MCF 10A (cell line): ENCODE measurements around the gene SLC1A7. TPM values are rescaled to one million over a fixed set of nuclear protein-coding genes. Genes with fewer than 3 reads are reported as not detected.

ENCODE experiments used
- BruUV-seq: library from RNA; stranded (reverse); fragments of 400-500 nt; replicated peaks from 2 replicates; lab custom pipeline; 2021; lab: Mats Ljungman, UMichigan
- CTCF ChIA-PET: fragments of 300-600 bp; sonication (Branson Sonifier 250); formaldehyde crosslinking; extraction: SDS; loops from one replicate; lab custom pipeline; 2021; ENCODE audit warnings: antibody characterized with exemption, inconsistent platforms; lab: Yijun Ruan, JAX
- POLR2A ChIA-PET: fragments of 300-600, 350-650 bp; sonication (Branson Sonifier 250); formaldehyde crosslinking; extraction: SDS; loops from one replicate; lab custom pipeline; 2020; ENCODE audit warnings: antibody characterized with exemption, inconsistent platforms; lab: Yijun Ruan, JAX
- DNase-seq: peaks from one replicate; pipeline ENCODE4 v3.0.0-alpha.2; 2018; ENCODE audit not compliant: unreplicated experiment
- H3K27ac Mint-ChIP-seq: one replicate; pipeline ENCODE4 v1.8.0; 2022; ENCODE audit warnings: mild to moderate bottlenecking, low read depth, mixed read lengths; ENCODE audit not compliant: unreplicated experiment
- H3K27me3 Mint-ChIP-seq: one replicate; pipeline ENCODE4 v1.8.0; 2022; ENCODE audit warnings: mixed read lengths; ENCODE audit not compliant: insufficient read depth, unreplicated experiment
- H3K36me3 Mint-ChIP-seq: one replicate; pipeline ENCODE4 v1.8.0; 2022; ENCODE audit warnings: mild to moderate bottlenecking, moderate library complexity, mixed read lengths; ENCODE audit not compliant: insufficient read depth, unreplicated experiment
- H3K4me1 Mint-ChIP-seq: one replicate; pipeline ENCODE4 v1.8.0; 2022; ENCODE audit warnings: mixed read lengths; ENCODE audit not compliant: insufficient read depth, unreplicated experiment
- H3K4me3 Mint-ChIP-seq: one replicate; pipeline ENCODE4 v1.8.0; 2022; ENCODE audit warnings: mild to moderate bottlenecking, moderate library complexity, mixed read lengths; ENCODE audit not compliant: unreplicated experiment
- H3K9me3 Mint-ChIP-seq: one replicate; pipeline ENCODE4 v1.8.0; 2022; ENCODE audit warnings: mixed read lengths; ENCODE audit not compliant: unreplicated experiment
- CTCF ChIP-seq: fragments of 200-600 bp; IDR thresholded peaks from one replicate; pipeline ENCODE4 v1.8.0; 2022; ENCODE audit warnings: antibody characterized with exemption, mild to moderate bottlenecking; ENCODE audit not compliant: unreplicated experiment
- intact Hi-C: fragments of 100-400 bp; cut with micrococcal nuclease; formaldehyde crosslinking; loops from 2 replicates; pipeline ENCODE4 v1.14.1; 2022
- total RNA-seq: library from RNA; stranded (reverse); gene quantifications from 2 replicates; pipeline ENCODE4 v1.2.3, GENCODE V29; 2022

Gene SLC1A7
- total RNA-seq, 1 experiment from 2014 or later: not detected

GRCh38 chr1:53066891-53067738 is 75.3 kb downstream of the SLC1A7 start:
- no peaks in the 10 kb centered on the region for H3K36me3 Mint-ChIP-seq
- H3K27ac Mint-ChIP-seq: no peak overlapping the region
- no peak overlapping the region for H3K4me3 Mint-ChIP-seq
- no peaks in the 10 kb centered on the region for H3K9me3 Mint-ChIP-seq
- no TSS peak for BruUV-seq
- POLR2A ChIA-PET: no interaction called here
- peaks cover 11% of the 10 kb centered on the region for H3K27me3 Mint-ChIP-seq
- TF ChIP-seq CTCF: no peak
- intact Hi-C loops: no loop called here
- H3K4me1 Mint-ChIP-seq: no peaks in the 10 kb centered on the region
- CTCF ChIA-PET: no interaction called here
- no peak for DNase-seq

- Mint-ChIP-seq H3K27ac (no peak overlapping the region), H3K9me3 (no peaks in the 10 kb centered on the region), H3K36me3 (no peaks in the 10 kb centered on the region), H3K27me3 (peaks cover 11% of the 10 kb centered on the region), H3K4me3 (no peak overlapping the region), H3K4me1 (no peaks in the 10 kb centered on the region)
- ChIA-PET CTCF (no interaction called here), POLR2A (no interaction called here)
- no peak for DNase-seq
- no peak for TF ChIP-seq CTCF
- no TSS peak for BruUV-seq
- intact Hi-C loops: no loop called here
Observed at GRCh38 chr1:53066488-53066887, 76.0 kb downstream of the SLC1A7 start.

- Mint-ChIP-seq H3K36me3 (no peaks in the 10 kb centered on the region), H3K4me1 (no peaks in the 10 kb centered on the region), H3K4me3 (no peak overlapping the region), H3K9me3 (no peaks in the 10 kb centered on the region), H3K27ac (no peak overlapping the region), H3K27me3 (peaks cover 12% of the 10 kb centered on the region)
- no peak for DNase-seq
- intact Hi-C loops: no loop called here
- ChIA-PET CTCF (no interaction called here), POLR2A (no interaction called here)
- TF ChIP-seq CTCF: no peak
- no TSS peak for BruUV-seq
Observed at GRCh38 chr1:53065391-53065790, 77.0 kb downstream of the SLC1A7 start.

GRCh38 chr1:53063744-53064515 is 78.5 kb downstream of the SLC1A7 start:
- no peak for DNase-seq
- Mint-ChIP-seq H3K36me3 (no peaks in the 10 kb centered on the region), H3K27ac (no peak overlapping the region), H3K27me3 (peaks cover 27% of the 10 kb centered on the region), H3K4me1 (no peaks in the 10 kb centered on the region), H3K4me3 (no peak overlapping the region), H3K9me3 (no peaks in the 10 kb centered on the region)
- TF ChIP-seq CTCF: no peak
- intact Hi-C loops: no loop called here
- no TSS peak for BruUV-seq
- ChIA-PET POLR2A (no interaction called here), CTCF (no interaction called here)
